ENCODE data around the gene ACTN1.

DNA sequence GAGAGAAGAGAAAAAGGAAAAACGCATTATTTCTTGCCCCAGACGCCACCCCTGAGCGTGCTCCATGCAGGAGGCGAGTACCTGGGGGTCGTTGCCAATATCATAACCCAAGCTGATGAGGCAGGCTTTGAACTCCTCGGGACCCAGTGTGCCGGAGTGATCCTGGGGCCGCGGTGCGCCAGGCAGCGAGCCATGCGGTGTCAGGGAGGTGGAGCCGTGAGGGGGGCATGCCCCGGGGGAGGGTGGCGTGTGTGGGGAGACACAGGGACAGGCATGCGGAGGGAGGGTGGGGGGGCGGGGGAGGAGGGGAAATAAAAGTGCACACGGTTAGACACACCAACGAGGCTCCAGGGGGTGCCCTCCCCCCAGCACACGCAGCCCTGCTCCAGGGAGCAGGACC lies 100.2 kb downstream of the ACTN1 start:
- TF ChIP-seq CTCF (IDR thresholded peaks at IDR 0.05), result no peak
- TF ChIP-seq POLR2A (IDR thresholded peaks at IDR 0.05), result no peak
- TF ChIP-seq EP300 (IDR thresholded peaks at IDR 0.05), result no peak
- no peak for TF ChIP-seq POLR2AphosphoS5 (IDR thresholded peaks at IDR 0.05)

Data from suprapubic skin (tissue), 4 donors.